Measurements from ENCODE around the gene WWC1.

Gene WWC1

DNA sequence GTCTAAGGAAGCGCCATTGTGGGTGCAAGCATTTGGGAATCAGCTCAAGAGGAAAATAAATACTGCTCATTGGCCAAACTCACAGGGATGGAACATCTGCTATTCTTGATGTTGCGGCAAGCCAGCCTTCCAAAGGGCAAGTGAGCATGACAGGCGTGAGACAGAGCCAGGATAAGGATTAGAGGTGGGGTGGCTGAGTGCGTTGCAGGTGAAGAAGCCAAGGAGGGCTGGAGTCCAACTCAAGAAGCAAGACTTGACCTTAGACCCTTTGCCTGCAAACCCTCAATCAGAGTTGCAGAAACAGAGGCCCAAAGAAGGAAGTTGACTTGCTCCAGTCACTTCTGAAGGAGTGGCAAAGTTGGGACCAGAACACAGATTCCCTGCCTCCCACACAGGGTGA lies 79.4 kb downstream of the WWC1 start:
- Histone ChIP-seq H3K27ac (ENCODE audit: low read depth, low read length, poor library complexity, severe bottlenecking) (no peak overlapping the region), H3K4me3 (ENCODE audit: low read depth, low read length, poor library complexity, severe bottlenecking) (no peak overlapping the region), H3K9me3 (ENCODE audit: low read length) (no peaks in the 10 kb centered on the region), H3K36me3 (ENCODE audit: insufficient read depth, low read length) (no peaks in the 10 kb centered on the region), H3K27me3 (ENCODE audit: insufficient read depth, low read length) (0 out of 2 replicates have a peak, but pooled peaks cover 3% of the 10 kb centered on the region), H3K4me1 (ENCODE audit: insufficient read depth, low read length, severe bottlenecking) (no peaks in the 10 kb centered on the region), H3K9me2 (ENCODE audit: low read depth, low read length) (no peaks in the 10 kb centered on the region), H3F3A (ENCODE audit: insufficient read depth, low read length) (no peaks in the 10 kb centered on the region), H2AFZ (ENCODE audit: low read length) (no peak overlapping the region), H3K9ac (ENCODE audit: low read length) (no peak overlapping the region), H4K20me1 (ENCODE audit: insufficient read depth, low read length) (no peaks in the 10 kb centered on the region), H3K4me2 (ENCODE audit: low read length) (no peak overlapping the region), H3K79me2 (ENCODE audit: insufficient read depth, low read length) (no peaks in the 10 kb centered on the region)
- TF ChIP-seq EZH2 (IDR thresholded peaks at IDR 0.05; ENCODE audit: borderline replicate concordance, low read length), result no peak
- TF ChIP-seq, protein P1, sequence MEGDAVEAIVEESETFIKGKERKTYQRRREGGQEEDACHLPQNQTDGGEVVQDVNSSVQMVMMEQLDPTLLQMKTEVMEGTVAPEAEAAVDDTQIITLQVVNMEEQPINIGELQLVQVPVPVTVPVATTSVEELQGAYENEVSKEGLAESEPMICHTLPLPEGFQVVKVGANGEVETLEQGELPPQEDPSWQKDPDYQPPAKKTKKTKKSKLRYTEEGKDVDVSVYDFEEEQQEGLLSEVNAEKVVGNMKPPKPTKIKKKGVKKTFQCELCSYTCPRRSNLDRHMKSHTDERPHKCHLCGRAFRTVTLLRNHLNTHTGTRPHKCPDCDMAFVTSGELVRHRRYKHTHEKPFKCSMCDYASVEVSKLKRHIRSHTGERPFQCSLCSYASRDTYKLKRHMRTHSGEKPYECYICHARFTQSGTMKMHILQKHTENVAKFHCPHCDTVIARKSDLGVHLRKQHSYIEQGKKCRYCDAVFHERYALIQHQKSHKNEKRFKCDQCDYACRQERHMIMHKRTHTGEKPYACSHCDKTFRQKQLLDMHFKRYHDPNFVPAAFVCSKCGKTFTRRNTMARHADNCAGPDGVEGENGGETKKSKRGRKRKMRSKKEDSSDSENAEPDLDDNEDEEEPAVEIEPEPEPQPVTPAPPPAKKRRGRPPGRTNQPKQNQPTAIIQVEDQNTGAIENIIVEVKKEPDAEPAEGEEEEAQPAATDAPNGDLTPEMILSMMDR (IDR thresholded peaks at IDR 0.05; ENCODE audit: low read length), result no peak

DNA sequence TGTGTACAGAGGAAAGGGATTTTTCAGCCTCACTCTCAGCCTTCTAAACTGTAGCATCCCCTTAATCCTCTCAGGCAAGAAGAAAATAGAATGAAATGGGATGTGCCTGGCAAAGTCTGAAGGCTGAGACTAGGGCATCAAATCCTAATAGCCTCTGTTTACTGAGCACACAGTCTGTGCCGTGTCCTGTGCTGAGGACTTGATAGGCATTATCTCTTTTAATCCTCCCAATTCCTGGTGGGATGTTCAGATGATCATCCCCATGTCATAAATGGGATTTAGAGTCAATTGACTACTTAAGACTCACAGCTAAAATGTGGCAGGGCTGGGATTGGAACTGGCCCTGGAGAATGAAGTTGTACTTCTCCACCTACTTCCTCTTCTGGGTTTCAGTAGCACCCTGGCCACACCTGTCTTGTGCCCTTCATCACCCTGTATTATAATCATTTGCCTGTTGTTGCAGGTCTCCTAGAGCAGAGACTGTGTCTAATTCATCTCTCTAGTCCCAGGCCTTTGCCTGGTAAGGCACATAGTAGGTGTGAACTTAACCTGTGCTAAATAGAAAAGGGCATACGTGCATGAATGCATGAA lies 81.0 kb downstream of the WWC1 start:
- Histone ChIP-seq H3K36me3 (ENCODE audit: insufficient read depth, low read length) (no peaks in the 10 kb centered on the region), H3K4me3 (ENCODE audit: low read depth, low read length, poor library complexity, severe bottlenecking) (no peak overlapping the region), H3K4me2 (ENCODE audit: low read length) (no peak overlapping the region), H3K9ac (ENCODE audit: low read length) (no peak overlapping the region), H3K79me2 (ENCODE audit: insufficient read depth, low read length) (no peaks in the 10 kb centered on the region), H3K9me3 (ENCODE audit: low read length) (no peaks in the 10 kb centered on the region), H3K4me1 (ENCODE audit: insufficient read depth, low read length, severe bottlenecking) (no peaks in the 10 kb centered on the region), H3K9me2 (ENCODE audit: low read depth, low read length) (no peaks in the 10 kb centered on the region), H3K27me3 (ENCODE audit: insufficient read depth, low read length) (no peaks in the 10 kb centered on the region), H3F3A (ENCODE audit: insufficient read depth, low read length) (no peaks in the 10 kb centered on the region), H3K27ac (ENCODE audit: low read depth, low read length, poor library complexity, severe bottlenecking) (no peak overlapping the region), H2AFZ (ENCODE audit: low read length) (no peak overlapping the region), H4K20me1 (ENCODE audit: insufficient read depth, low read length) (no peaks in the 10 kb centered on the region)
- TF ChIP-seq, protein P1 (IDR thresholded peaks at IDR 0.05; ENCODE audit: low read length), result no peak
- no peak for TF ChIP-seq EZH2 (IDR thresholded peaks at IDR 0.05; ENCODE audit: borderline replicate concordance, low read length)

DNA sequence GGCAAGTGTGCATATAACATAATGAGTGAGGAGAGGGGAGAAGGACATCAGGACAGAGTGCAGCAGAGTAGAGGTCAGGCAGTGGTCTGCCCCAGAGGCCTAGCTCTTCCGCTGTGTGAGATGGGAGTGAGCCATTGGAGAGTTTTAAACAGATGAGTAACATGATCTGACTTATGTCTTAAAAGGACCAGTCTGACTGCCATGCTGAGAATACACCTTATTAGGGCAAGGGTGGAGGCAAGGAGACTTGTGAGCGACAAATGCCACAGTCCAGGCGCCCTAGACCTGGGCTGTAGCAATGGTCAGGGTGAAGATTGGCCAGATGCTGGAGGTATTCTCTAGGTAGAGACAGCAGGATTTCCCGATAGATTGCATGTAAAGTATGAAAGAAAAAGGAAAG lies 83.1 kb downstream of the WWC1 start:
- Histone ChIP-seq H2AFZ (ENCODE audit: low read length) (no peak overlapping the region), H3K4me3 (ENCODE audit: low read depth, low read length, poor library complexity, severe bottlenecking) (no peak overlapping the region), H3K4me2 (ENCODE audit: low read length) (no peak overlapping the region), H3K9ac (ENCODE audit: low read length) (no peak overlapping the region), H3K27ac (ENCODE audit: low read depth, low read length, poor library complexity, severe bottlenecking) (no peak overlapping the region), H3K9me3 (ENCODE audit: low read length) (no peaks in the 10 kb centered on the region), H3F3A (ENCODE audit: insufficient read depth, low read length) (no peaks in the 10 kb centered on the region), H3K9me2 (ENCODE audit: low read depth, low read length) (no peaks in the 10 kb centered on the region), H3K4me1 (ENCODE audit: insufficient read depth, low read length, severe bottlenecking) (no peaks in the 10 kb centered on the region), H4K20me1 (ENCODE audit: insufficient read depth, low read length) (no peaks in the 10 kb centered on the region), H3K79me2 (ENCODE audit: insufficient read depth, low read length) (no peaks in the 10 kb centered on the region), H3K36me3 (ENCODE audit: insufficient read depth, low read length) (no peaks in the 10 kb centered on the region), H3K27me3 (ENCODE audit: insufficient read depth, low read length) (no peaks in the 10 kb centered on the region)
- TF ChIP-seq, protein P1 (IDR thresholded peaks at IDR 0.05; ENCODE audit: low read length), result no peak
- no peak for TF ChIP-seq EZH2 (IDR thresholded peaks at IDR 0.05; ENCODE audit: borderline replicate concordance, low read length)
